ENCODE results near the gene ECPAS. TPM values are rescaled to one million over a fixed set of nuclear protein-coding genes. Genes with fewer than 3 reads are reported as not detected.

The ECPAS gene
- total RNA-seq, 1 experiment from 2014 or later: 71.1 TPM

GRCh38 chr9:111389406-111389805 is 94.8 kb downstream of the ECPAS start:
- Histone ChIP-seq H2AFZ (ENCODE audit: low read depth, low read length, poor library complexity, severe bottlenecking) (no peak overlapping the region), H3K4me3 (replicated peaks in 1 of 2; ENCODE audit: low read depth in 1 of 2, low read length in 2 of 2) (no peak overlapping the region), H3K27ac (ENCODE audit: low read depth, low read length) (no peak overlapping the region), H3K4me1 (ENCODE audit: control insufficient read depth in 1 of 2, insufficient read depth in 2 of 2, low read length in 2 of 2) (no peaks in the 10 kb centered on the region), H3K9me3 (ENCODE audit: control insufficient read depth in 1 of 2, insufficient read depth in 1 of 2, low read depth in 1 of 2, low read length in 2 of 2) (no peaks in the 10 kb centered on the region), H3K9me2 (ENCODE audit: insufficient read depth) (no peaks in the 10 kb centered on the region), H3K27me3 (ENCODE audit: insufficient read depth, low read length) (no peaks in the 10 kb centered on the region), H3K4me2 (ENCODE audit: low read length) (no peak overlapping the region), H3K9ac (ENCODE audit: low read length) (no peak overlapping the region), H4K20me1 (ENCODE audit: insufficient read depth) (no peaks in the 10 kb centered on the region), H3K36me3 (ENCODE audit: control insufficient read depth in 1 of 2, insufficient read depth in 2 of 2, low read length in 2 of 2) (peaks cover 11 to 39% of the 10 kb centered on the region in 2 experiments; a peak in 3 of 4 replicates), H3K79me2 (ENCODE audit: insufficient read depth, low read length) (no peaks in the 10 kb centered on the region)
- RAD21 ChIA-PET (ENCODE audit: low non-redundant PET in 1 of 2, low total read pairs in 2 of 2, uncharacterized antibody in 2 of 2, unreplicated experiment in 2 of 2): no interaction called here
- DNase-seq (ENCODE audit: low read depth, low spot score) (no peak), ATAC-seq (no peak)
- POLR2A ChIA-PET: no interaction called here
- CTCF ChIA-PET: interaction anchor here (0.6 kb wide), 1 partner anchor 37 kb away, joined by 3 read pairs; no protein-coding TSS in a partner anchor
- TF ChIP-seq REST (IDR thresholded peaks at IDR 0.05; ENCODE audit: low read depth) (no peak), MAX (IDR thresholded peaks at IDR 0.05) (no peak), ATF3 (IDR thresholded peaks at IDR 0.05) (no peak), EGR1 (IDR thresholded peaks at IDR 0.05; ENCODE audit: low read depth) (no peak), FOSL1 (IDR thresholded peaks at IDR 0.05; ENCODE audit: low read depth) (no peak), POLR2AphosphoS5 (IDR thresholded peaks at IDR 0.05; ENCODE audit: low read depth, low read length) (no peak)
- no TSS peak for BruUV-seq (replicated peaks)
- intact Hi-C loops (cut with micrococcal nuclease): no loop called here

- no peak for ATAC-seq
- H3K36me3 ChIP-seq (ENCODE audit: control insufficient read depth in 1 of 2, insufficient read depth in 2 of 2, low read length in 2 of 2): peaks cover 14 to 40% of the 10 kb centered on the region in 2 experiments; a peak in 2 of 4 replicates
- ChIA-PET CTCF (no interaction called here), RAD21 (ENCODE audit: low non-redundant PET in 1 of 2, low total read pairs in 2 of 2, uncharacterized antibody in 2 of 2, unreplicated experiment in 2 of 2) (no interaction called here), POLR2A (no interaction called here)
- H3K9ac ChIP-seq (ENCODE audit: low read length): no peak overlapping the region
- H3K4me1 ChIP-seq (ENCODE audit: control insufficient read depth in 1 of 2, insufficient read depth in 2 of 2, low read length in 2 of 2): no peaks in the 10 kb centered on the region
- no peaks in the 10 kb centered on the region for H3K27me3 ChIP-seq (ENCODE audit: insufficient read depth, low read length)
- no peak overlapping the region for H3K4me2 ChIP-seq (ENCODE audit: low read length)
- H2AFZ ChIP-seq (ENCODE audit: low read depth, low read length, poor library complexity, severe bottlenecking): no peak overlapping the region
- intact Hi-C loops (cut with micrococcal nuclease): no loop called here
- no peaks in the 10 kb centered on the region for H3K9me3 ChIP-seq (ENCODE audit: control insufficient read depth in 1 of 2, insufficient read depth in 1 of 2, low read depth in 1 of 2, low read length in 2 of 2)
- H3K4me3 ChIP-seq (replicated peaks in 1 of 2; ENCODE audit: low read depth in 1 of 2, low read length in 2 of 2): no peak overlapping the region
- no peak for DNase-seq (ENCODE audit: low read depth, low spot score)
- no peaks in the 10 kb centered on the region for H4K20me1 ChIP-seq (ENCODE audit: insufficient read depth)
- H3K79me2 ChIP-seq (ENCODE audit: insufficient read depth, low read length): no peaks in the 10 kb centered on the region
- H3K9me2 ChIP-seq (ENCODE audit: insufficient read depth): no peaks in the 10 kb centered on the region
- H3K27ac ChIP-seq (ENCODE audit: low read depth, low read length): no peak overlapping the region
- BruUV-seq (replicated peaks): no TSS peak
- TF ChIP-seq ZNF274 (IDR thresholded peaks at IDR 0.05; ENCODE audit: low read depth, low read length) (no peak), POLR2A (IDR thresholded peaks at IDR 0.05; ENCODE audit: borderline replicate concordance, extremely low read depth, insufficient read depth, insufficient read length) (no peak), SRF (IDR thresholded peaks at IDR 0.05; ENCODE audit: low read depth) (no peak), ELF1 (IDR thresholded peaks at IDR 0.05; ENCODE audit: borderline replicate concordance, low read depth) (no peak), RAD21 (IDR thresholded peaks at IDR 0.05; ENCODE audit: low read depth) (no peak), ATF3 (IDR thresholded peaks at IDR 0.05) (no peak), REST (IDR thresholded peaks at IDR 0.05; ENCODE audit: low read depth) (no peak), POLR2AphosphoS5 (IDR thresholded peaks at IDR 0.05; ENCODE audit: low read depth, low read length) (no peak), SP1 (IDR thresholded peaks at IDR 0.05; ENCODE audit: low read depth) (no peak), CEBPB (IDR thresholded peaks at IDR 0.05; ENCODE audit: low read depth) (no peak), CBX3 (IDR thresholded peaks at IDR 0.05; ENCODE audit: low read depth) (no peak)
These were observed 97.8 kb downstream of the ECPAS start for GRCh38 chr9:111386386-111386785.

Measured in HCT116 (cell line).